ENCODE measurements around the gene EPHA1.
A peak's percentile ranks its signal among the peaks of the same experiment; 100 is the strongest.
"Not testable (repeated sequence)": the region's sequence is repeated elsewhere in the genome, so short reads cannot be mapped to it uniquely, and the experiment has no call there.

The EPHA1 gene

GRCh38 chr7:143434660-143435059 lies 26.0 kb upstream of the EPHA1 start:
- DNase-seq (ENCODE audit: low read depth in 2 of 2): peak; percentile 59 to 91
- TF ChIP-seq CTCF (IDR thresholded peaks at IDR 0.05; ENCODE audit: low read depth, low read length): no peak
- no peak overlapping the region for H3K4me3 ChIP-seq (replicated peaks in 1 of 2; ENCODE audit: low read depth in 2 of 2, low read length in 2 of 2)

GRCh38 chr7:143433759-143434158 lies 25.1 kb upstream of the EPHA1 start:
- H3K4me3 ChIP-seq (replicated peaks in 1 of 2; ENCODE audit: low read depth in 2 of 2, low read length in 2 of 2): no peak overlapping the region
- no peak for DNase-seq (ENCODE audit: low read depth in 2 of 2)
- no peak for TF ChIP-seq CTCF (IDR thresholded peaks at IDR 0.05; ENCODE audit: low read depth, low read length)

- TF ChIP-seq CTCF (IDR thresholded peaks at IDR 0.05; ENCODE audit: low read depth, low read length): no peak
- no peak for DNase-seq (ENCODE audit: low read depth in 2 of 2)
- H3K4me3 ChIP-seq (replicated peaks in 1 of 2; ENCODE audit: low read depth in 2 of 2, low read length in 2 of 2): no peak overlapping the region
Observed at GRCh38 chr7:143431109-143431508, 22.5 kb upstream of the EPHA1 start.

- peak in 1 of 2 donors; percentile 61 for DNase-seq (ENCODE audit: low read depth in 2 of 2)
- H3K4me3 ChIP-seq (replicated peaks in 1 of 2; ENCODE audit: low read depth in 2 of 2, low read length in 2 of 2): no peak overlapping the region
- no peak for TF ChIP-seq CTCF (IDR thresholded peaks at IDR 0.05; ENCODE audit: low read depth, low read length)
Observed at GRCh38 chr7:143429770-143430698, 21.4 kb upstream of the EPHA1 start.

GRCh38 chr7:143426479-143427142 lies 18.0 kb upstream of the EPHA1 start:
- no peak overlapping the region for H3K4me3 ChIP-seq (replicated peaks in 1 of 2; ENCODE audit: low read depth in 2 of 2, low read length in 2 of 2)
- no peak for TF ChIP-seq CTCF (IDR thresholded peaks at IDR 0.05; ENCODE audit: low read depth, low read length)
- no peak for DNase-seq (ENCODE audit: low read depth in 2 of 2)

GRCh38 chr7:143424476-143424875 lies 15.8 kb upstream of the EPHA1 start:
- not testable (repeated sequence) for H3K4me3 ChIP-seq (replicated peaks in 1 of 2; ENCODE audit: low read depth in 2 of 2, low read length in 2 of 2)

GRCh38 chr7:143422033-143422432 lies 13.4 kb upstream of the EPHA1 start:
- no peak for TF ChIP-seq CTCF (IDR thresholded peaks at IDR 0.05; ENCODE audit: low read depth, low read length)
- no peak overlapping the region for H3K4me3 ChIP-seq (replicated peaks in 1 of 2; ENCODE audit: low read depth in 2 of 2, low read length in 2 of 2)
- DNase-seq (ENCODE audit: low read depth in 2 of 2): no peak

More at GRCh38 chr7:143424476-143424875, 15.8 kb upstream of the EPHA1 start:
- DNase-seq (ENCODE audit: low read depth in 2 of 2): not testable (repeated sequence)

GRCh38 chr7:143420624-143421023 lies 12.0 kb upstream of the EPHA1 start:
- DNase-seq (ENCODE audit: low read depth in 2 of 2); H3K4me3 ChIP-seq (replicated peaks in 1 of 2; ENCODE audit: low read depth in 2 of 2, low read length in 2 of 2): not testable (repeated sequence)

All from cardiac fibroblast (primary cell).